PFSK-1 (cell line): ENCODE measurements around the gene ZMAT5.

ENCODE experiments used
- FOXP2 ChIP-seq: optimal IDR thresholded peaks from 2 replicates; pipeline ENCODE3; 2011; ENCODE audit warnings: borderline replicate concordance, control low read depth, inconsistent platforms; ENCODE audit not compliant: insufficient read depth; ENCODE audit errors: extremely low read length, extremely low read depth
- POLR2AphosphoS5 ChIP-seq: IDR thresholded peaks from 2 replicates; pipeline ENCODE4 v1.6.1; 2012; ENCODE audit warnings: low read depth, mild to moderate bottlenecking, control low read depth, low read length, moderate library complexity
- REST ChIP-seq, 2 experiments: IDR thresholded peaks; 2 replicates each; pipeline versions ENCODE4 v1.6.1 to v1.8.0; 2011 to 2012; ENCODE audit warnings: low read depth in 2 of 2, low read length in 2 of 2, control low read depth in 1 of 2, inconsistent platforms in 1 of 2, mild to moderate bottlenecking in 1 of 2, moderate library complexity in 1 of 2; ENCODE audit not compliant: insufficient read depth in 1 of 2
- SIN3A ChIP-seq: IDR thresholded peaks from 2 replicates; pipeline ENCODE4 v1.6.1; 2012; ENCODE audit warnings: mild to moderate bottlenecking, low read length, moderate library complexity, borderline replicate concordance; ENCODE audit not compliant: insufficient read depth
- TAF1 ChIP-seq: IDR thresholded peaks from 2 replicates; pipeline ENCODE4 v1.6.1; 2012; ENCODE audit warnings: low read length, control low read depth, borderline replicate concordance; ENCODE audit not compliant: insufficient read depth

Gene ZMAT5

GRCh38 chr22:29715240-29715639 lies 51.6 kb downstream of the ZMAT5 start:
- TF ChIP-seq TAF1 (no peak), POLR2AphosphoS5 (no peak), REST (IDR thresholded peaks at IDR 0.05; ENCODE audit: insufficient read depth in 1 of 2, low read depth in 2 of 2, low read length in 2 of 2) (no peak), SIN3A (no peak), FOXP2 (no peak)

GRCh38 chr22:29713156-29713727 lies 53.6 kb downstream of the ZMAT5 start:
- TF ChIP-seq SIN3A (no peak), TAF1 (no peak), POLR2AphosphoS5 (no peak), REST (IDR thresholded peaks at IDR 0.05; ENCODE audit: insufficient read depth in 1 of 2, low read depth in 2 of 2, low read length in 2 of 2) (no peak), FOXP2 (no peak)

GRCh38 chr22:29712119-29712518 lies 54.7 kb downstream of the ZMAT5 start:
- TF ChIP-seq FOXP2, result no peak

- TF ChIP-seq FOXP2, result no peak
- TF ChIP-seq REST (IDR thresholded peaks at IDR 0.05; ENCODE audit: insufficient read depth in 1 of 2, low read depth in 2 of 2, low read length in 2 of 2), result no peak
- TF ChIP-seq SIN3A, result no peak
- no peak for TF ChIP-seq TAF1
- no peak for TF ChIP-seq POLR2AphosphoS5
Measured at GRCh38 chr22:29710922-29711593, 55.7 kb downstream of the ZMAT5 start.

- TF ChIP-seq POLR2AphosphoS5 (no peak), REST (IDR thresholded peaks at IDR 0.05; ENCODE audit: insufficient read depth in 1 of 2, low read depth in 2 of 2, low read length in 2 of 2) (no peak), FOXP2 (no peak), SIN3A (no peak), TAF1 (no peak)
Measured at GRCh38 chr22:29710193-29710592, 56.6 kb downstream of the ZMAT5 start.
